GM21360 (cell line): ENCODE data around the gene RBM20.
"Not testable (repeated sequence)": the region's sequence is repeated elsewhere in the genome, so short reads cannot be mapped to it uniquely, and the experiment has no call there.

Experiments used
- ATAC-seq: cut with Tn5 transposase; IDR thresholded peaks from one replicate; pipeline ENCODE4 v1.9.1; 2021; ENCODE audit warnings: mild to moderate bottlenecking, moderate library complexity; ENCODE audit not compliant: unreplicated experiment

The RBM20 gene

DNA sequence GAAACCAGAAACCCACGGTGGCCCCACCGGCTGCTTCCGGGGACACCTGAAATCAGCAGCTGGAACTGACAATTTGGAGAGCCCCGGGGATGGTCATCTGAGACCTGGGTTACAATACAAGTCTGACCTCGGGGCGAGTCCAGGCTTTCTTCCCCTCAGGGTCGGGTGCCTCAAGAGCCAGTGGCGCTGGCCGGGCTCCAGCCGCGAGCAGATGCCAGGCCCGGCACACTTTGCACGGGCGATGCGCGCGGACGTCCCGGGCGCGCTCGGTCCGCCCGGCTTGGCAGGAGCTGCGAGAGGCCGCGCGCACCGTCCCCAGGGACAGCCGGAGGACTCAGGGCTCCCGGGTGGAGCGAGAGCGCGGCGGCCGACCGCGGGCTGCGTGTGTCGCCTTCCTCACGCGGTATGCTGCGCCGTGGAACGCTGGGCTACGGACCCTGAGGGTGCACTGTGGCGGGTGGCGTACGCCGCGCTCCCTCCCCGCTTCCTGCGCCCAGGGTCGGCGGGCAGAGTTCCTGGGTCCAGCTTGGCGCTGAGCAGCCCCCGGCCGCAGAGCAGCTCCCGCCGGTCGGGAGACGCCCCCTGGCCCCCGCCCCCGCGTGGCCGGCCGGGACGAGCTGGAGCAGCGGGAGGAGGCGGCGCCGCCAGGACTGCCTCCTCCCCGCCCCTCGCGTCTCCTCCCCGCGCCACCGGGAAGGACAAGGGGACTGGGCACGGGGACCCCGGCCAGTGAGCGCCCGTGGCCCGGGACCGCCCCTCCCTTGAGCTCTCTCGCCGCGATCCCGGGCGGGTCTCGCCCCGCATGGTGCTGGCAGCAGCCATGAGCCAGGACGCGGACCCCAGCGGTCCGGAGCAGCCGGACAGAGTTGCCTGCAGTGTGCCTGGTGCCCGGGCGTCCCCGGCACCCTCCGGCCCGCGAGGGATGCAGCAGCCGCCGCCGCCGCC is at the start of gene RBM20:
Gene RBM20 (plus strand): TSS at position 684 of the 945 bp plus-strand sequence. CDS start 119 bp downstream, at position 803.
- ATAC-seq, result peak; percentile 47

DNA sequence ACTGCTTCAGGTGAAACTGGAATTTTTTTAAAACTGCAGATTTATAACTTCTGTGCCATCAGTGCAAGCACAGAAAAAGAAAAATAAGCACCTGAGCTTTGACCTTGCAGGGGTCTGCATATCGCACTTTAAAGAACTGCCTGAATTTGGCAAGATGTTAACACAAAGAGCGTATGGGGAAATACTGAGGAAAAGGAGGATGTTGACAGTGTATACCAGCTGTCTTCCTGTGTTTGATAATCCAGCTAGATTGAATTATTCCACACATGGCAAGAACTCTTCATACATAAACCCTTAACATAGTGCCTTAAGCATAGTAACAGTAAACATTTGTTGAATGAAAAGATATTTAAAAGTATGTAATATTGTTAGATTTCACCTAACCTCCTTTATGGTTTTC is 46.7 kb upstream of the RBM20 start:
- no peak for ATAC-seq

DNA sequence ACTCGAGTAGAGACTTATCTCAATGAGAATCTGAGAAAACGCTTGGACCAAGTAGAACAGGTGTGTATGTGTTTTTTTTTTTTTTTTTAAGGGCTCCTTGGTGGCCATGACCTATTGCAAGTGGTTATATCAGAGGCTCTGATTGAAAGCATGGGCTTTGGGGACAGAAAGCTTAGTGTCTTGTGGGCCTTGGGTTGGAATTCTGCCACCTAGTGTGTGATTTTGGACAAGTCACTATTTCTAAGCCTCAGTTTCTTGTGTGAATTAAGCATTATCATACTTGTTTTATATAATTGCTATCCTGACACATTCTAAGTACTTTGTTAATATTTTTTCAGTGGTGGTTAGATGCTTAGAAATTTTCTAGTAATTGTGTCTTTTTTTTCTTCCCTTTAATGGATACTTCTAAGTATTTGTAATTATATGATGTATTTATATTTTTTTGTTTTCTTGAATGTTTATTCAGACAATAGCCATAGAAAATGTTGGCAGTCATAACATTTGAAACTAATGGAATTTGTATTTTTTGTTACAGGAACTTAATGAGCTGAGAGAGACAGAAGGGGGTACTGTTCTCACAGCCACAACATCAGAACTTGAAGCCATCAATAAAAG is 43.5 kb upstream of the RBM20 start:
- peak; percentile 72 for ATAC-seq

DNA sequence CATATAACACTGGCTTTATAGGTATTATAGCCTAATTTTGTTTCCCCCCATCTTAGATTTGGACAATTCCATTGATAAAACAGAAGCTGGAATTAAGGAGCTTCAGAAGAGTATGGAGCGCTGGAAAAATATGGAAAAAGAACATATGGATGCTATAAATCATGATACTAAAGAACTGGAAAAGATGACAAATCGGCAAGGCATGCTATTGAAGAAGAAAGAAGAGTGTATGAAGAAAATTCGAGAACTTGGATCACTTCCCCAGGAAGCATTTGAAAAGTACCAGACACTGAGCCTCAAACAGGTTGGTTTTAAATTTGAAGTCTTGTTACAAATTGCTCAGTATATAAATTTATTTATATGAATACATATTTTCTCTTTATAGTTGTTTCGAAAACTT is 42.6 kb upstream of the RBM20 start:
- no peak for ATAC-seq

DNA sequence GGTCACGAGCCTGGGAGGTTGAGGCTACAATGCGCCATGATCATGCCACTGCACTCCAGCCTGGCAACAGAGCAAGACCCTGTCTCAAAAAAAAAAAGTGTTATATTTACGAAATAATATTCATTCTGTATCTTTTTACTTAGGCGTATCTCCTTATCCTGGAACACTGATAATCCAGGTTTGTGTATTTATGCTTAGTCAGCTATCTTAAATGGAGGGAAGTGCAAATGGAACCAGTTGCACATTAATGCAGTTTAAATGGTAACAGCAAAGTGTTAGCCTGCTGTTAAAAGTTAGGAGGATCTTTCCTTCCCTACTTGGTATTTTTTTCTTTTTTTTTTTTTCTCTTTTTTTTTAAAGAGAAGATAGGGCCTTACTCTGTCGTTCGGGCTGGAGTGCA is 36.0 kb upstream of the RBM20 start:
- no peak for ATAC-seq

DNA sequence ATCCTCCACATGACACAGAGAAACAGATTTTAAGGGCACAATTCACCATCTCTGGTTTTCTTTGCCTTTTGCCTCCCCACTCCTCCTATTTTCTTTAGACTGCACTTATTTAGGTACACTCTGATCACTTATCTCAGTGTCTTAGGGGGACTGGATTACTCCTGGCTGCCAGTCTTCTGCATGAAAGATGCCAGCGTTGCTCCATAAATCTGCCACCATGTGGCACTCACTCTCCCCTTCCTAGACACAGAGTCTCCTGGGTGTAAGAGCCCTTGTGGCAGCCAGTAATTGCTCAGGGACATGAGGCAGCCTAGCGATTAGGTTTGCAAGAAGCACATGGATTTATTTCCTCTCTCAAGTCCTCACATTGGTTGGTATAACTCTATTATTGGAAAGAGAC is 34.5 kb upstream of the RBM20 start:
- no peak for ATAC-seq

DNA sequence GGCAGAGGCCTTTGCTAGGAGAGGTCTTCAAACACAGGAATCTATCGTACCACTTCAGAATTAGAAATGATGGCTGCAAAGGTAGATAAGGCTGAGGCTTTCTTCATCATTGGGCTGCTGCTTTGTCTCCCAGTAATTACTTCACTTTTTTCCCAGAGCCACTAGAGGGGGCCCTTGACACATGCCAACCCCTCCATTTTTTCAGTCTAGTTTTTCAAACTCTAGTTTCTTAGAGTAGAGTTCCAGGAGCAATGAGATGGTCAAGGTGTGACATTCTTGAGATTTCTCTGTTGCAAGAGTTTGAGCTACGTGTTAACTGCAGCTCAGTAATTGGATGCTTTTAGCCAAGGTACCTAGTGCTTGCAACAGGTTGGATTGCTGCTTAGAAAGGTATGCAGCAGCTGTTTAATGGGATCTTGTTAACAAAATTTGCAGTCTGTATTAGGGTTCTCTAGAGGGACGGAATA is 33.8 kb upstream of the RBM20 start:
- ATAC-seq, result no peak

DNA sequence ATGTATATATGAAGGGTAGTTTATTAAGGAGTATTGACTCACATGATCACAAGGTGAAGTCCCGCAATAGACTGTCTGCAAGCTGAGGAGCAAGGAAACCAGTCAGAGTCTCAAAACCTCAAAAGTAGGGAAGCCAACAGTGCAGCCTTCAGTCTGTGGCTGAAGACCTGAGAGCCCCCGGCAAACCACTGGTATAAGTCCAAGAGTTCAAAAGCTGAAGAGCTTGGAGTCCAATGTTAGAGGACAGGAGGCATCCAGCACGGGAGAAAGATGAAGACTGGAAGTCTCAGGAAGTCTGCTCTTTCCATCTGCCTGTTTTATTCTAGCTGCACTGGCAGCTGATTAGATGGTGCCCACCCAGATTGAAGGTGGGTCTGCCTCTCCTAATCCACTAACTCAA is 33.4 kb upstream of the RBM20 start:
- ATAC-seq, result not testable (repeated sequence)

DNA sequence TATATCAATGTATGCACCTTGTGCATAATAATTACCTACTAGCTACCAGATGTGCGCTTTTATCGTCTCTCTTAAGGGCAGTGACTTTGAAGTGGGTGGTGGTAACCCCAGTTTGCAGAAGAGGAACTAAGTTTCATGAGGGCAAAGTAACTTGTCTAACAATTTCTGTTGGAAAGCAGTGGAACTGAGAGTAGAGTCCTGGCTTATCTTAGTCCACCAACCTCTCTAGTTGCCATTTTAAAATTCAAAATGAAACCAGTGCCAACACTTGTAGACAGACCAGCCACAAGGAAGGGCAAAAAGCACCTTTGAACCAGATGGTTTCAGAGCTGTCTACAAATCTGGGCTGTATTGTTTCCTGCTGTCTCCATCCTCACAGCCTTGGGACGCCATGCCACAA is 32.0 kb upstream of the RBM20 start:
- ATAC-seq, result no peak

DNA sequence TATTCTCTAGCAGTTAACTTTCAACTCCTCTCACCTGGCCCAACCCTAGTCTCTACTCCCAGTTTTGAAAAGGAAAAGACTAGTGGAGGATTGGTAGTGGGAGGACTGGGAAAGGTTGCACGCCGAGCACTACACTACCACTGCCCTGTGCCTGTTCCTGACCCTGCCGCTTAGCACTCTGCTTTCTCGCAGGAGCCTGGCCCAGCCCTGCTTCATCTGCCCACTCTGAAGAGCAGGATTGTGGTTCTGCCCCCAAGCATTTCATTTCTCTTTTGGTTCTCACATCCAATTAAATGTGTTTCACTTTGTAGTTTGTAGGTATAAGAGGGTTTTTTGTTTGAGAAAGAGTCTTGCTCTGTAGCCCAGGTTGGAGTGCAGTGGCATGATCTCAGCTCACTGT is 31.5 kb upstream of the RBM20 start:
- no peak for ATAC-seq

DNA sequence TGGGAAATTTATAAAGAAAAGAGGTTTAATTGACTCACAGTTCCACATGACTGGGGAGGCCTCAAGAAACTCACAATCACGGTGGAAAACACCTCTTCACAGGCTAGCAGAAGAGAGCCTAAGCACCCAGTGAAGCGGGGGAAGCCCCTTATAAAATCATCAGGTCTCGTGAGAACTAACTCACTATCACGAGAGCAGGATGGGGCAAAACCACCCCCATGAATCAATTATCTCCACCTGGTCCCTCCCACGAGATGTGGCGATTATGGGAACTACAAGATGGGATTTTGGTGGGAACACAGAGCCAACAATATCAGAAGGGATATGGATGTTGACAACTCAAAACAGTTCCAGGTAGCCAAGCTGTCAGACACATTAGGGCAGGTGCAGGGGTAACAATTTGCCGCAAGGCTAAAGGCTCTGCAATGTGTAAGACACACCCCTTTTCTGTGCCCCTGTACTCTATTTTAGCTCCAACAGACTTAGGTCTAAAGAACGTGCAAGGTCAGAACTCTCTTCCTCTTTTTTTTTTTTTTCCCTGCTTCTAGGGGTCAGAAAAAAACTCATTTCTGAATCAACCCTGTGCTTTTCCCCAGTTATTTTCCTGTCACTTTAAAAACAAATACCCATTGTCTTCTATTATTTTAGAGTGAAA is 30.7 kb upstream of the RBM20 start:
- ATAC-seq, result peak; percentile 13

DNA sequence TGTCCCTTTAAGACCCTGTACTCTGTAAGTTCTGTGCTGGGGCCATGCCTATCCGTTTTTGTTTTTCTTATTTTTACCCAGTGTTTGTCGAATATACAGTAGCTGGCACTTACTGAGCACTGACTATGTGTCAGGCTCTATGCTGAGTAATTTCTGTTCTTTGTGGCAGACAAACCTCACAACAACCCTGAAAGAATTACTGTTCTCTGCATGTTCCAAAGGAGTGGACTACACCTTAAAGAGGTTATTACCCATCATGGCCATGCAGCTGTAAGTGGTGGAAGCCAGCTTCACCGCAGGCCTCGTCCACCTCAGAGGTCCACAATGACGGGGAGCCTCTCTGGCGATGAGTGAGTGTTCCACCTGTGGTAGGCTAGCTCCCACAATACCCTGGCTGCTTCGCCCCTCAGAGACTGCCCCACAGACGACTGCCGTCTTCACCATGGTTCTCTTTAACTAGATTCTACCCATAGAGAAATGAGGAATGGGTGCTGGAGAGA is 30.1 kb upstream of the RBM20 start:
- peak; percentile 38 for ATAC-seq

DNA sequence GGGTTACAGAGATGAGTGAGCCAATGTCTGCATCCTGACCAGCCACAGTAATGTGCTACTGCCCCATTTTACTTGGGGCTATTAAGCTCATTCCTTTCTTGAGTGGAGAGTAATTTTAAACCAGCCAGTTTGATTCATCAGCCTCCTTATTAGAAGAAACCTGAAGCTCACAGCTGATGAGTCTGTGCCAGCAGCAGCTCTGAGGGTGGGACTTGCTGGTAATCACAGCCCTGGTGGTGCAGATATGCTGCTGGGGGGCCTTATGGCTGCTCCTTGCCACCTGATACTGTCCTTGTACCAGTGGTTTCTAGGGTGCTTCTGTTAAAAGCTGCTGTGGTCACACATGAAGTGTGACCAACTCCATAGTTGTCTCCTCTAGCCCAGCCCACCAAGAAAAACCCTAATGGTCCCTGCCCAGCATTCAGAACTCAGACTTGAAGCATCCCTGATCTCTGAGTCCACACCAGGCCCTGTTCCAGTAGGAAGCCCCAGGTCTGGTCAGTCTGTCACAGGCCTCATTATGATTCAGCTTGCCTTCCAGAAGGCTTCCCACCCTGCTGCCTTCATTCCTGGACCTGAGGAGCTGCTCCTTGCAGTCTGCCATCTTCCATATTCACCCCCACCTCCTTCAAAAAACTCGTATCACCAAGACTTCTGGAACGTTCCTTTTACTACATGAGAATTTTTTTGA is 28.9 kb upstream of the RBM20 start:
- ATAC-seq, result no peak

DNA sequence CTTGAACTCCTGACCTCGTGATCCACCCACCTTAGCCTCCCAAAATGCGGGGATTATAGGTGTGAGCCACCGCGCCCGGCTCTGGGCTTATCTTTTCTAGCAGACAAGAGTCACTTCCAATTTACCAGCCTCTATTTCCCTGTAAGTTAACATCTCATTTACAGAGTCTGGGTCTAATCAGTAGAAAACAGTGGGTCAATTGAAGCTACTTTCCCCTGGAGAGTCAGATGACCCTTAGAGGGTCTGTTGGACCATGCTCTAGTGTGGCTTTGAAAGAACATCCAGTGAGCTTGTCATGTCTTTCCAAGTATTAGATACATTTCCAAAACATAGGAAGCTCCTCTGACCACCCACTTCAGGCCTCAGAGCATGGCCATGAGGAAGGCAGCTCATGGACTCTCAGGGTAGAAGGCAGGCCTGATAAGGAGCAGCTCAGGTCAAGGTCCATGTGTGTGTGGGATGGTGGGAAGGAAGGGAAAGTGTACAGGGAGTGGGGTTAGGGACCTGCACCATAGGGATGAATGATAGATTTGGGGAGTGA is 27.6 kb upstream of the RBM20 start:
- no peak for ATAC-seq

DNA sequence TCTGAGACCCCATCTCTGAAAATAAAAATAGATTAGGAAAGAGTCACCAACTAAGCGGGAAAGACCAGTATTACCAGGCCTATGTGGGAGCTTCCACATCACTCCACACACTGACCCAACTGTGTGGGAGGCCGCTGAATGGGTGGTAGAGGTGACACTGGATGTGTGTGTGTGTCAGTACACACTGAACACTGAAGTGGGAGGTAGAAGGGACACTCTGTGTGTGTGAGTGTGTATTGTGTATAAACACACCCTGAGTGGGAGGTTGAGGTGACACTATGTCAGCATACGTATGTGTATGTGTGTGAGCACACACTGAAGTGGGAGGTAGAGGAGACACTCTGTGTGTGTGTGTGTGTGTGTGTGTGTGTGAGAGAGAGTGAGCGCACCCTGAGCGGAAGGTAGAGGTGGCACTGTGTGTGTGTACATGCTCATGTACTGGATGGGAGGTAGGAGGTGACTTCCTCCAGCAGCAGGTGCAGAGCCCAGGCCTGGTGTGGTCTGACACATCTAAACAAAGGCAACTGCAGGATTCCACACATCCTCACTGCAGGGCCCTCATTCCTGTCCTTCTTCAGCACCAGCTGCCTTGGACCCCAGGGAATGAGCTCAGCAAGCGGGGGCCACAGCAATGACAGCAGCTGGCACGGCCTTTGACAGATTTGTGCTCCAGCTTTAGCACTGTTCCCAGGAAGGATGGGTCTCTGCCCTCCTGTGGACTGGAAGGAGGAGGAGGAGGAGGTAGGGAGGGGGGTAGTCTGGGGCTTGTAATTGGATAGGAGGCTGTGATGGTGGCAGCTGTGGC is 26.5 kb upstream of the RBM20 start:
- no peak for ATAC-seq

DNA sequence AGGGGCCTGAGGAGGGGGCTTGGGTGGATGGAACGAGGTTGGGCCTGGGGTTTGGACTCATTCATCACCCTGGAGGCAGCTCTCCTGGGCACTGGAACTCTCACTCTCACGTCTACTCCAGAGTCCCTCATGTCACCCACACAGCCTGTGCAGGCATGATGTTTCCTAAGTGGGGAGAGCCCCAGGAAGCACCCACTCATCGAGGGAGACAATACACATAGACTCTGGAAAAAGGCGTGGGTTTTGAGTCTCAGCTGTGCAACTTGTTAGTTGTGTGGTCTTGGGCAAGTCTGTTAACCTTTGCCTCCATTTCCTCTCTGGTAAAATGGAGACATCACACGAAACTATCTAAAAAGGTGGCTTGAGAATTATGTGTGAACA is 25.9 kb upstream of the RBM20 start:
- no peak for ATAC-seq

DNA sequence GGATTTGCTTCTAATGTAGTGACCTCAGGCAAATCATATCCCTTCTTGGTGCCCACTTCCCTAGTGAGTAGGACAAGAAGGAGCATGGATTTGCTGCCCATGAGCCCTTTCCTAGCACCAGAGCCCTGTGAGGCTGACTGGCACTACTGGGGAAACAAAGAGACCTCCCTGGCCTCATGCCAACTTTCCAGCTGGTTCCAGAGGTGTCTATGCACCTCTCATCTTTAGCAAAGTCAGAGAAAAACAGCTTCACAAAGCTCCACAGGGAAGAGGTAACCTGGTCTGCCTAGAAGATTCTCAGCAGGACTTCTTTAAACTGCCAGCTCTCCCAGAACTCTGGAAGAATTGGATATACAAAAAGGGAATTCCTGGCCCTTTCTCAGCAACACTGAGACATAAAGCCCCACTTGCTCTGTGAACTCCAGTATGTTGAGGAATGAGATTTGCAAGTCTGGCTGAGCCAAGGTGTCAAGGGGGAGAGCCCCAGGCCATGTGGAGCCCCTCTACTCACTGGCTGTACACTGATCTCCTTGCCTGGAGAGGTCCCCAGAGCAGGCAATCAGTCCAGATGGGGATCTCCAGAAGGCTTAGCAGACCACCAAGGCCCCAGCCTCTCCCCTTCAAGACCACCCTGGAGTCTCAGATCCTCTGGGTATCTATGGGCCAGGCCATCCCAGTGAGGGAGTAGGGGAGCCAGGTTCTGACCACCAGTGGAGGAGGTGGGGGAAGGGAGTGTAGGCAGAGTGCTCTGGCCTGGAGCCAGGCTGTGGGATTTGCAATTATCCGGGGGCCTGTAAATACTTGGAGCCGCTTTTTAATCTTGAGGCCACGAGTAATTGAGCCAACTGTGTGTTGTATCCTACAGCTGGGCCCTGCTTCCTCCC is 24.4 kb upstream of the RBM20 start:
- ATAC-seq, result no peak

DNA sequence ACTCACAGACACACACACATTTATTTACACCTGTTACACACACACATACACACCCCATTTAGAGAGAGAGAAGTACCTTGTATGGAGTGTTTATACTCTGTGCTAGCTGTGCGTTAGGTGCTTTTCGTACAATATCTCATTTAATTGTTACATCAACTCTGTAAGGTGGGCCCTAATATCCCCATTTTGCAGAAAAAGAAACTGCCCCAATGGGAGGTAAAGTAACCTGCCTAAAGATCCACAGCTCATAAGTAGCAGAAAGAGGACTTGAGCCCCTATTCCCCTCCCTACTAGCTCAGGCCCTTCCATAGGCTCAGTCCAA is 23.8 kb upstream of the RBM20 start:
- no peak for ATAC-seq

DNA sequence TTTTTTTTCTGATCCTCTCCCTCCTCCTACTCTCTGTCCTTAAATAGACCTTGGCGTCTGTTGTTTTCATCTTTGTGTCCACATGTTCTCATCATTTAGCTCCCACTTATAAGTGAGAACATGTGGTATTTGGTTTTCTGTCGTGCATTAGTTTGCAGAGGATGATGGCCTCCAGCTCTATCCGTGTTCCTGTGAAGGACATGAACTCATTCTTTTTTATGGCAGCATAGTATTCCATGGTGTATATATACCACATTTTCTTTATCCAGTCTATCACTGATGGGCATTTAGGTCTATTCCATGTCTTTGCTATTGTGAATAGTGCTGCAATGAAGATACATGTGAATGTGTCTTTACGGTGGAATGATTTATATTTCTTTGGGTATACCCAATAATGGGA is 20.8 kb upstream of the RBM20 start:
- ATAC-seq, result not testable (repeated sequence)
